GM10847 (cell line): ENCODE data around the gene RIN2.

Source experiments
- POLR2A ChIP-seq: IDR thresholded peaks from 2 replicates; pipeline ENCODE4 v1.6.1; 2011; ENCODE audit not compliant: insufficient read length; ENCODE audit errors: extremely low read depth

Gene RIN2

GRCh38 chr20:19748681-19749080 lies 9.4 kb upstream of the RIN2 start:
- no peak for TF ChIP-seq POLR2A

- TF ChIP-seq POLR2A, result no peak
These were observed 8.4 kb upstream of the RIN2 start for GRCh38 chr20:19749618-19750071.

- TF ChIP-seq POLR2A, result no peak
These were observed 7.9 kb upstream of the RIN2 start for GRCh38 chr20:19750101-19750606.

GRCh38 chr20:19750907-19751636 lies 7.0 kb upstream of the RIN2 start:
- no peak for TF ChIP-seq POLR2A

GRCh38 chr20:19756761-19757486 lies 1.1 kb upstream of the RIN2 start:
- no peak for TF ChIP-seq POLR2A

- no peak for TF ChIP-seq POLR2A
These were observed 448 bp upstream of the RIN2 start for GRCh38 chr20:19757487-19758132.

GRCh38 chr20:19758501-19759331 lies 658 bp downstream of the RIN2 start:
- TF ChIP-seq POLR2A, result no peak

- TF ChIP-seq POLR2A, result no peak
These were observed 2.3 kb downstream of the RIN2 start for GRCh38 chr20:19760371-19760721.

GRCh38 chr20:19761326-19761725 lies 3.3 kb downstream of the RIN2 start:
- TF ChIP-seq POLR2A, result no peak

GRCh38 chr20:19761841-19762240 lies 3.8 kb downstream of the RIN2 start:
- TF ChIP-seq POLR2A, result no peak

GRCh38 chr20:19764207-19764606 lies 6.1 kb downstream of the RIN2 start:
- no peak for TF ChIP-seq POLR2A

- TF ChIP-seq POLR2A, result no peak
These were observed 7.2 kb downstream of the RIN2 start for GRCh38 chr20:19765266-19765665.

- no peak for TF ChIP-seq POLR2A
These were observed 7.9 kb downstream of the RIN2 start for GRCh38 chr20:19765913-19766312.

GRCh38 chr20:19767070-19767469 lies 9.0 kb downstream of the RIN2 start:
- no peak for TF ChIP-seq POLR2A

- no peak for TF ChIP-seq POLR2A
These were observed 10.3 kb downstream of the RIN2 start for GRCh38 chr20:19768325-19768842.
